Neuron (in vitro differentiated cells): ENCODE measurements around the gene GLCE.
"Not testable (repeated sequence)": the region's sequence is repeated elsewhere in the genome, so short reads cannot be mapped to it uniquely, and the experiment has no call there.

ENCODE experiments used
- H2AFZ ChIP-seq: one replicate; pipeline ENCODE4 v1.6.1; 2013; ENCODE audit warnings: low read depth, mild to moderate bottlenecking, inconsistent platforms, low read length, moderate library complexity
- H3K27me3 ChIP-seq: one replicate; pipeline ENCODE4 v1.6.1; 2013; ENCODE audit warnings: low read length; ENCODE audit not compliant: insufficient read depth
- H3K36me3 ChIP-seq: one replicate; pipeline ENCODE4 v1.6.1; 2013; ENCODE audit warnings: low read length; ENCODE audit not compliant: insufficient read depth
- H3K4me1 ChIP-seq: one replicate; pipeline ENCODE4 v1.6.1; 2013; ENCODE audit warnings: low read length; ENCODE audit not compliant: insufficient read depth
- H3K4me3 ChIP-seq: 2 replicates; pipeline ENCODE4 v1.5.1; 2013; ENCODE audit warnings: mild to moderate bottlenecking, low read length, moderate library complexity
- H3K9me3 ChIP-seq: one replicate; pipeline ENCODE4 v1.6.1; 2013; ENCODE audit warnings: low read length

The GLCE gene

DNA sequence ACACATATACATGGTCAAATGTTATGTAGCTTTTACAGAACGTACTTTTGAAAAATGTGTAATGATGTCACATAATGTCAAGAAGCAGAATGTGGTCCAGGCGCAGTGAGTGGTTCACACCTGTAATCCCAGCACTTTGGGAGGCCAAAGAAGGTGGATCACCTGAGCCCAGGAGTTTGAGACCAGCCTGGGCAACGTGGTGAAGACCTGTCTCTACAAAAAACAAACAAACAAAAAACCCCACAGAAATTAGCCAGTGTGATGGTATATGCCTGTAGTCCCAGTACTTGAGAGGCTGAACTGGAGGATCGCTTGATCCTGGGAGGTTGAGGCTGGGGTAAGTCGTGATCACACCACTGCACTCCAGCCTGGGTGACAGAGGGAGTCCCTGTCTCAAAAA is 15.9 kb upstream of the GLCE start:
- Histone ChIP-seq H3K4me1 (peaks cover 9% of the 10 kb centered on the region), H3K27me3 (no peaks in the 10 kb centered on the region), H3K9me3 (no peaks in the 10 kb centered on the region), H3K4me3 (no peak overlapping the region), H3K36me3 (no peaks in the 10 kb centered on the region), H2AFZ (no peak overlapping the region)

DNA sequence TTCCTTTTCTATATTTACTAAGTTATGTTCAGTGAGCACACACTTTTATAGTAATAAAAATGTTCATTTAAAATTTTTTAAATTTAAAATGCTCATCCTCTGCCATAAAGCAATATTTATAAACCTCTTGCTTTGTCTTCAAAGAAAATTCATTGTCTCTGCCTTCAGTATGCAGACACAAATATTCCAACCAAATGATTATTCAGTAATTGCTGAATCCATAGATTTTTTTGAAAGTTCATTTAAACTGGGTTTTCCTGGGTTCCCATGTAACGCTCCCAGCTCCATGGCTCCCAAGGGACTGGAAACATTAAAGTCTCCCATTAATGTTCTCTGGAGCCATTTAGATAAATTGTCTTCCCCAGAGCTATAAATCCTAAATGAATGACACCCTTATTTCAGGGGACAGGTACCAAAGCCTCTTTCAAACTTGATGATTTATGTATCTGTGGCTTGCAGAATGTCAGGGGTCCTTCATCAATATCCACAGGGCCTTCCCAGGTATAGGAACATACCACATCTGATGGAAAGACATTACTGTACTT is 15.2 kb upstream of the GLCE start:
- no peaks in the 10 kb centered on the region for H3K9me3 ChIP-seq
- no peak overlapping the region for H2AFZ ChIP-seq
- H3K4me3 ChIP-seq = no peak overlapping the region

GRCh38 chr15:69145694-69146492 is 14.5 kb upstream of the GLCE start:
- peaks cover 8% of the 10 kb centered on the region for H3K27me3 ChIP-seq
- no peaks in the 10 kb centered on the region for H3K9me3 ChIP-seq
- H3K36me3 ChIP-seq = no peaks in the 10 kb centered on the region
- peaks cover 9% of the 10 kb centered on the region for H3K4me1 ChIP-seq
- H2AFZ ChIP-seq = no peak overlapping the region
- H3K4me3 ChIP-seq = no peak overlapping the region

More for the DNA sequence above, 15.2 kb upstream of the GLCE start:
- Histone ChIP-seq H3K27me3 (peaks cover 6% of the 10 kb centered on the region), H3K36me3 (no peaks in the 10 kb centered on the region), H3K4me1 (peaks cover 9% of the 10 kb centered on the region)

- H3K4me1 ChIP-seq = peaks cover 9% of the 10 kb centered on the region
- no peaks in the 10 kb centered on the region for H3K9me3 ChIP-seq
- no peak overlapping the region for H3K4me3 ChIP-seq
These were observed 13.6 kb upstream of the GLCE start for GRCh38 chr15:69146724-69147435.

DNA sequence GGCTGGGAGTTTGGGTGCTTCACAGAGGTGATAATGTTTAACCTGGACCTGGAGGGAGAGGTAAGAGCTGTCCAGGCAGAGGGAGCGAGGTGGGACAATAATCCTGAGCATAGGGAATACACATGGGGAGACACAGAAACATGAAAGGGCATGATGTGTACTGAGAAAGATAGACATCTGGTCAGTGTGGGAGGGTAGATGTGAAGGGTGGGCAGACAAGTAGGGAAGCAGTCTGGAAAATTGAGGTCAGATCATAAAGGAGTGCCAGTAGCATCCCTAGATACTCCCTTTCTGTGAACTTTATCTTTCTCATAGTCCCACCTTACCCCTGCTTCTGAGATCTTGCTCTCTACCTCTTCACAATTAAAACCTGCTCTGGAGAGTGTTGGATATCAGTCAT is 12.0 kb upstream of the GLCE start:
- peaks cover 8% of the 10 kb centered on the region for H3K27me3 ChIP-seq
- no peaks in the 10 kb centered on the region for H3K9me3 ChIP-seq
- no peaks in the 10 kb centered on the region for H3K36me3 ChIP-seq
- H2AFZ ChIP-seq = no peak overlapping the region
- H3K4me3 ChIP-seq = no peak overlapping the region
- H3K4me1 ChIP-seq = peaks cover 9% of the 10 kb centered on the region

More at GRCh38 chr15:69146724-69147435, 13.6 kb upstream of the GLCE start:
- H3K27me3 ChIP-seq = peaks cover 8% of the 10 kb centered on the region
- H2AFZ ChIP-seq = no peak overlapping the region
- no peaks in the 10 kb centered on the region for H3K36me3 ChIP-seq

DNA sequence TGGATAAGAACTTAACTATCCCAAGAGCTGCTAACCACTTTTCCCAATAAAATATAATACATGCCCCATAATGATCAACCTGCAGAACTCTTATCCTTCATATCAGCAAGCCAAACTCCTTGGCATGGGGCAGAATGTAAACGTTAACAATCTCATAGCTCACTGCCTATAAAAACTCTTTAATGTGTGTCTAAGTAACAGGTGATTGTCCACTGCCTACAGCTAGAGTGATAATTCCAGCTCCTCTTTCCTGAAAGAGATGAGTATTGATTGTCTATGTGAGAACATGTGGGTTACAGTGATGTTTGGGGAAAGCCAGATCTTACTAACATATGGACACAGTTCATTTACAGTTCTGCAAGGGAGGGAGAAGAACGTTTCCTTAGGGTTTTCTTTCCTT is 11.3 kb upstream of the GLCE start:
- no peak overlapping the region for H3K4me3 ChIP-seq
- H3K27me3 ChIP-seq = peaks cover 8% of the 10 kb centered on the region
- H3K4me1 ChIP-seq = peaks cover 9% of the 10 kb centered on the region
- H3K9me3 ChIP-seq = no peaks in the 10 kb centered on the region
- H2AFZ ChIP-seq = no peak overlapping the region
- no peaks in the 10 kb centered on the region for H3K36me3 ChIP-seq

DNA sequence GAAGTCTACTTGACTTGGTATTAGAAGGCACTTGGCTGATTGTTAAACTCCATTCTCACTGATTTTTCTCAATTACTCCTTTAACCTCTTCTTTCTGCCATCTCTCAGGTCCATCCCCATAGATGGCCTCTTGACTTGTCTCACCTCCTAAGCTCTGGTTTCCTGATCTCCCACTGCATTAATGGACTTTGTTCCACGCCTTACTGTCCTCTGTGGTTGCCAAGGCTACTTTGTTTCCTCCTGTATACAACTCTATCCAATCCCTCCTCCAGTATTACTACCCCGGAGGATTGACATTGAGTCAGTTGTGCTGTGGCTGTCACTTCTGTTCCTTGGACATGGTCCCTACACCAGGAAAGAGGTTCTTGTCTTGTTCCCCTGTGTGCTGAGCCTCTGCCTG is 10.6 kb upstream of the GLCE start:
- Histone ChIP-seq H3K36me3 (no peaks in the 10 kb centered on the region), H3K4me1 (peaks cover 9% of the 10 kb centered on the region), H3K27me3 (peaks cover 12% of the 10 kb centered on the region), H2AFZ (no peak overlapping the region), H3K4me3 (no peak overlapping the region), H3K9me3 (no peaks in the 10 kb centered on the region)

- H3K4me3 ChIP-seq = no peak overlapping the region
- no peak overlapping the region for H2AFZ ChIP-seq
- H3K9me3 ChIP-seq = no peaks in the 10 kb centered on the region
- H3K4me1 ChIP-seq = peaks cover 9% of the 10 kb centered on the region
- peaks cover 13% of the 10 kb centered on the region for H3K27me3 ChIP-seq
- no peaks in the 10 kb centered on the region for H3K36me3 ChIP-seq
These were observed 10.1 kb upstream of the GLCE start for GRCh38 chr15:69150336-69150735.

GRCh38 chr15:69150841-69151240 is 9.6 kb upstream of the GLCE start:
- H3K4me3 ChIP-seq = no peak overlapping the region
- H2AFZ ChIP-seq = no peak overlapping the region
- no peaks in the 10 kb centered on the region for H3K9me3 ChIP-seq
- H3K27me3 ChIP-seq = peaks cover 13% of the 10 kb centered on the region
- no peaks in the 10 kb centered on the region for H3K36me3 ChIP-seq
- H3K4me1 ChIP-seq = peaks cover 4% of the 10 kb centered on the region

- Histone ChIP-seq H3K36me3 (no peaks in the 10 kb centered on the region), H3K27me3 (peaks cover 21% of the 10 kb centered on the region), H2AFZ (no peak overlapping the region), H3K9me3 (no peaks in the 10 kb centered on the region), H3K4me3 (no peak overlapping the region), H3K4me1 (no peaks in the 10 kb centered on the region)
These were observed 7.4 kb upstream of the GLCE start for GRCh38 chr15:69153046-69153445.

DNA sequence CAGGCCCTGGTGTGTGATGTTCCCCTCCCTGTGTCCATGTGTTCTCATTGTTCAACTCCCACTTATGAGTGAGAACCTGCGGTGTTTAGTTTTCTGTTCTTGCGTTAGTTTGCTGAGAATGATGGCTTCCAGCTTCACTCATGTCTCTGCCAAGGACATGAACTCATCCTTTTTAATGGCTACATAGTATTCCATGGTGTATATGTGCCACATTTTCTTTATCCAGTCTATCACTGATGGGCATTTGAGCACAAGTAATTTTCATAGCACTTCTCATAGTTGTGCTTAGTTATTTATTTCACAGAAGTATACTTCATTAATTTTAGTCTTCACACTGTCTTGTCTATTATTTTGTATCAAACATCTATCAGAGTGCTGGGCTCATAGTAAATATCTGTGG is 6.8 kb upstream of the GLCE start:
- H3K4me3 ChIP-seq, H2AFZ ChIP-seq, H3K9me3 ChIP-seq, H3K36me3 ChIP-seq, H3K4me1 ChIP-seq: not testable (repeated sequence)
- peaks cover 21% of the 10 kb centered on the region for H3K27me3 ChIP-seq

DNA sequence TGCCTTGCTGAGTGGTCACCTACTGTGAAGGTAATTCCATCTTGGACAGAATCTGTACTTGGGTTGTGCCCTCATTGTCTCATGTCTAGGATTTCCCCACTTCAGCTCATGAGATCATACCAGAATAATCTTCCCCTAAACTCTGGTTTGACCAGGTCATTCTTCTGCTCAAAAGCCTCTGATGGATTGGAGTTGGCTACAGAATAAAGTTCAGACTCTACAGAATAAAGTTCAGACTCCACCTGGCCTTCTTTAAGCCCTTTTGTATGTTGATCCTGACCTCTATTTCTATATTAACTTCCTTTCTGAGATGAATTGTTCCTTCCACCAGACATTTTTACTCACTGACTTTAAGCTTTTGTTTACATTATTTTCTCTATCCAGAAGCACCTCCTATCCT is 6.4 kb upstream of the GLCE start:
- peaks cover 21% of the 10 kb centered on the region for H3K27me3 ChIP-seq
- no peaks in the 10 kb centered on the region for H3K36me3 ChIP-seq
- no peak overlapping the region for H3K4me3 ChIP-seq
- H2AFZ ChIP-seq = no peak overlapping the region
- H3K4me1 ChIP-seq = no peaks in the 10 kb centered on the region
- no peaks in the 10 kb centered on the region for H3K9me3 ChIP-seq

- H3K4me1 ChIP-seq = no peaks in the 10 kb centered on the region
- H3K36me3 ChIP-seq = no peaks in the 10 kb centered on the region
- no peaks in the 10 kb centered on the region for H3K9me3 ChIP-seq
- H3K4me3 ChIP-seq = no peak overlapping the region
- H3K27me3 ChIP-seq = peaks cover 20% of the 10 kb centered on the region
- H2AFZ ChIP-seq = no peak overlapping the region
These were observed 5.8 kb upstream of the GLCE start for GRCh38 chr15:69154684-69155083.
